Activated naive CD8-positive, alpha-beta T cell treated with anti-CD3 and anti-CD28 coated beads, Interleukin-2, amount 50 U/mL, for 16 hours (primary cell): ENCODE results near the gene IL22RA1.

Experiments
- DNase-seq: peaks from one replicate; pipeline ENCODE4 v3.0.0-alpha.2; 2020; ENCODE audit warnings: low read depth, low spot score

IL22RA1 gene

DNA sequence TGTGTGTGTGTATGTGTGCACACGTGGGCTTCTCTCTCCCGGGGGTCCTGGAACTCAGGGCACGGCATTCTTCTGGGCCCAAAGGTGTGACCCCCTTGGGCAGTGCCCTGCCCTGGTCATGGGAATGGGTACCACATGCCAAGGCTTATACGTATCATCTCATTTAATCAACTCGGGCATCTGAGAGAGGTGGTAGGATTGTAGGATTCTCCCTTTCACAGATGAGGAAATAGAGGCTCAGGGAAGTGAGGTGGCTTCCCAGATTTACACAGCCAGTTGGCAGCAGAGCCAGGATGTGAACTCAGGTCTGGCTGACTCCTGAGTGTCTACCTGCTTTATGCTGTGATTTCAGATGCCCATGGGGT lies 46.2 kb downstream of the IL22RA1 start:
- no peak for DNase-seq

DNA sequence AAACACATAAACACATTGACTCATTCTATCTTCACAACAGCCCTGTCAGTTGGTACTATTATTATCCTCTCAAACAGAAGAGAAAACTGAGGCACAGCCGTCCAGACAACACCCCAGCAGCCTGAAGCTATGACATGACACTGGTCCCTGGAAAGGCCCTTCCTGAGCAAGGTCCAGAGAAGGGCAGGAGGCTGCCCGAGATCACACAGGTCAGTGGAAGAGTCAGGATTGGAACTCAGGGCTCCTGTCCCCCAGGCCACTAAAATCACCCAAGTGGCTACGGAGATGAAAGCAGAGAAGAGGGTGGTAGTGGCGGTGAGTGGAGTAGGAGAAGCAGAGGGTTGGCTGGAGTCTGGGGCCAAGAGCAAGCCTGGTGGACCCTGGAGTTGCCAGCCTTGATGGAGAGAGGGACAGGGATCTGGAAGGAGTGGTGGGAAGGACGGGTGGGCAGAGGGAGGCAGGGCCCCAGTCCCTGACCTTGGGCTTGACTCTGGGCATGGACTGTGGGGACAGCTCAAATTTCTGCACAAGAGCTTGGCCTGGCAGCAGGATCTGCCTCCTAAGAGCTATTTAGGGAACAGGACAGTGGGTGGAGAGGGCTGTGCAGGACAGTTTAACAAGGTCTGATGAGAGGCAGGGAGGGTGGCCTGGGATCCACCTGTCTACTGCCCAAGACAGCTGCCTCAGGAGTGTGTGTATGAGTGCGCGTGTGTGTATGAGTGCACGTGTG lies 46.8 kb downstream of the IL22RA1 start:
- no peak for DNase-seq

DNA sequence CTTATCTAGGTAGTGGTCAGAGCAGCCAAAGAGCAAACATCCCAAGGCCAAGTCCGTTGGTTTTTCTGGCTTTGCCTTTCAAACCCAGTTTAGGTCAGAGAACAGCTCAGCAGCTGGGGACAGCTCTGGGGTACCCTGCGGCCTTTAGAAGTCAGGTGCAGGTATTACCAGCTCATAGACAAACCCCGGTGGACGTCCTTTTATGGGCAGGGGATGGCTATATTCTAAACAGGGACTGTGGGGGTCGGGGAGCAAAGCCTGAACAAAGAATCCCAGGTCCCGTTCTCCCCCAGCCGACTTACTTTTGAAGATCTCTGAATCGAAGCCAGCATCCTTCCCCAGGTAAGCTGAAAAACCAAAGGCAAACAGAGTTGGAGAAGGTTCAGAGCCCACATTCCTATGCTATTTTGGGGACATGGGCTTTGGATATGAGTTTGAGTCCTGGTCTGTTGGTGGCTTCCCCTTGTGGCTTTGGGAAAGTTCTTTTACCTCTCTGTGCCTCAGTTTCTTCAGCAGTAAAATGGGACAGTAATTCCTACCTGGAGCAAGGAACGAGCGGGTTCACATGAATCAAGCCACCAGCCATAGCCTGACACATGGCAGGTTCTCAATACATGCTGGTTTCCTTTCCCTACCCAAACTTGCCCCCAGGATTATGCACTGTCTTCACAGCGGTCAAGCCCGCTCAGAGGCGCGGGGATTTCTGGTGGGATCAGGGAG lies 47.6 kb downstream of the IL22RA1 start:
- no peak for DNase-seq

DNA sequence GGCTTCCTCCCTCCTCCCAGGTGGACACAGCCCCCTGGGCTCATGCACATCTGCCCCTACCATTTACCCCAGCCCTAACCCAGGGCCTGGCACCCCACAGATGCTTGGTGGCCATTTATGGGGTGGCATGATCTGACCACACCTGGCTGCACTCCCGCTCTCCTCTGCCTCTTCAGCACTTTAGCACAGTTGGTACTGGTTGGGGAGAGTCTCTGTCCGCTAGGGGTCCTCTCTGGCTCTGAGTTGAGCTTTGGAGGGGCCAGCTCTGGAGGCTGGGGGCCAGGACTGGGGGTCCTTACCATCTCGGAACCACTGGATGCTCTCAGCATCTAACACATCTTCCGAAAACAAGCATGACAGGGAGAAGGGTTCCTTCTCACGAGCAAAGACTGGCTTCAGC lies 48.4 kb downstream of the IL22RA1 start:
- DNase-seq, result no peak

DNA sequence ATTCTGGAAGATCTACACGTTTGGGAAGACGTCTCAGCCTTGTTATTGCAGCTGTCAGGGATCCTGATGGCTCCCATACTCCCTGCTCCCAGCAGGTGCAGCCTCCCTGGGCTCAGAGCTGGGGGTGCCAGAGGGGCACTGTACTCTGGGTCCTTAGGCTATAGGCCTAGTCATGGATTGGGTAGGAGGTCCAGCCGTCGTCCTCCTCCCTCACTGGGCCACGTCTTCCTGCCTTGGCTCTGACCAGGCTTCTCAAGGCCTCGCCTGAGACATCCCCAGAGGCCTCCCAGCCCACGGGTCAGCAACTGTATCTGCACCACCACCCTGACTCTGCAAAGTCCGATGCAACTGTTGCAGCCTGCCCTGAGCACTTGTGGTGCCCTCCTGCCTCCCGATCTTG lies 49.2 kb downstream of the IL22RA1 start:
- DNase-seq, result no peak

DNA sequence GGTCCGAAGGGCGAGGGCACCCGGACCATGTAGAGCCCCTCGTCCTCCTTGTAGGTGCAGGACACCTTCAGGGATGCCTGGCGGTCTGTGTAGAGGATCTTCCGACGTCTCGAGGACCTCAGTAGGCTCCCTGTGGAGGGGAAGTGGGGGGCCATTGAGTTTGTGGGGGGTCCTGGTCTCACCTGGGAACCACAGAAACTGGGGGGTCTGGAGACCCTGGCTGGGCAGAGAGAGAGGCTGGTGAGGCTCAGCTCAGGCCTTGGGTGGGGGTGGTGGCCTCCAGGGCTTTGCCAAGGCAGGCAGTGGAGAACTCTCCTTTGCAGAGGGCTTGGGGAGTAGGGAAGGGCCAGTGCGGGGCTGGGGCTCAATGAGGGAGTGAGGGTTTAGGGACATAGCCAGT lies 50.0 kb downstream of the IL22RA1 start:
- DNase-seq, result no peak

DNA sequence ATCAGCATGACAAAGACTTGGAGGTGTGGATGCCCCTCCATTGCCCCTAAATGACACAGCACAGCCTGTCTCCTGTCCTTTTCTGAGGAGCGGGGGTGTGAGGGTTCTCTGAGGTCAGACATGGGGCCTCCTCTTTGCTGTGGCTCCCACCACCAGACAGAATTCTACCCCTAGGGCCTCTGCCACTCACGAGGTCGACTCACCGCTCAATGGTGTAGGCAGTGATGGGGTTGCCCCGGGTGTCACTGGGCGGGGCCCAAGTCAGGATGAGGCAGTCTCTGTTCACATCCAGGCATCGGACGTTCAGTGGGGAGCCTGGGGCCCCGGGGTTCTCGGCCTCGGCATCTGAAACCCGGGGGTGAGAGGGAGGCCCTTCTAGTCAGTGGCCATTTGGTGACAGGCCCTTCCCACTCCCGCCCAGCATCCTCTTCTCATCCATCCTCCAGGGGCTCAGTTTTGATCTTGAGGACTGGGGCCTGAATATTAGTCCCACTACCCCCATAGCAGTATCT lies 50.9 kb downstream of the IL22RA1 start:
- no peak for DNase-seq

DNA sequence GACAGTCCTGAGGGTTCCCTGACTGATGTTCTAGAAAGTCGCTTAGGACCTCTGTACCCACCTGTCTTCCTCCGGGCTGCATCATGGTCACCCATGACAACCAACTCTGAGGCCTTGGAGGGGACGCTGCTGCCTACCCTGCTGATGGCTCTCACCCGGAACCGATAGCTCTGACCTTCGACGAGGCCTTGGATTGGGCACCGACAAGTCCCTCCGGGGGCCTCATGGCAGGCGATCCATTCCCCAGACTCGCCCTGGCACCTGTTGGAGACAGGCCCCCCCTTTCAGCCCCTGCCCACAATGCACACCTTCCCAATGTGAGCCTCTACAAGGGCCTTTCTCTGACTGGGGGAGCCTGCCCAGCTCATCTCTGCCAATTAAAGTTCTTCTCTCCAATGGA lies 52.2 kb downstream of the IL22RA1 start:
- no peak for DNase-seq

DNA sequence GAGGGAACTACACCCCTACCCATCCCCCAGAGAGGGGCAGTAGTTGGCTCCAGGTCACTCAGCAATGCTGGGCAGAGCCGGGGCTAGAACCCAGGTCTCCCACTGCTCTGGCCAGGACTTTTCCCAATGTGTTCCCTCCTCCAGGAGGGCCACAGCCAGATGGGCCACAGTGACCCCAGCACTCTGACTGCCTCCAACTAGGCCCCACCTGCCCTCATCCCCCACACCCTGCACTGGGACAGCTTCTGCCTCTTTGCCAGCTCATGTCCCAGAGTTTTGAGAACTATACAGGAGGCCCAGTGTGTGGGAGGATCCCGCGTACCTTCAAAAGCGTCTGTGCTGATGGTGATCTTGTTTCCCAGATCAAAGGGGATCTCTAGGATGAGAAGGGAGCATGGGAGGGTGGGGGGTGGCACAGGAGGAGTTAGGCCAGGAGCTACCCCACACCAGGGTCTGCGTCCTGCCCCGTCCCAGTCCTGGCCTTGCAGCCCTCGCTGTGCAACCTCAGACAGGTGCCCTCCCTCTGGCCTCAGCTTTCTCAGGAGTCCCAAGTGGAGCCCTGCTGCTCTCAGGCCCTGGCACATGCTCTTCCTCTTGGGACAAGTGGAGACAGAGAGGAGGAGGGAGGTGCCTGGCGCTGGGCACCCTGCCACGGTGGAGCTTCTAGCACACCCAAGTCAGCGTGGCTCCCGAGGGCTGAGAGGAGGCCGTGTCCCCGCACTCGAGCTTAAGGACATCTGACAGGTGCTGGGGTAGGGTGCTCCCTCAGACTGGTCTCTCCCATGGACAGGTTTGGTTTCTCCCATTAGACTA lies 53.0 kb downstream of the IL22RA1 start:
- no peak for DNase-seq

DNA sequence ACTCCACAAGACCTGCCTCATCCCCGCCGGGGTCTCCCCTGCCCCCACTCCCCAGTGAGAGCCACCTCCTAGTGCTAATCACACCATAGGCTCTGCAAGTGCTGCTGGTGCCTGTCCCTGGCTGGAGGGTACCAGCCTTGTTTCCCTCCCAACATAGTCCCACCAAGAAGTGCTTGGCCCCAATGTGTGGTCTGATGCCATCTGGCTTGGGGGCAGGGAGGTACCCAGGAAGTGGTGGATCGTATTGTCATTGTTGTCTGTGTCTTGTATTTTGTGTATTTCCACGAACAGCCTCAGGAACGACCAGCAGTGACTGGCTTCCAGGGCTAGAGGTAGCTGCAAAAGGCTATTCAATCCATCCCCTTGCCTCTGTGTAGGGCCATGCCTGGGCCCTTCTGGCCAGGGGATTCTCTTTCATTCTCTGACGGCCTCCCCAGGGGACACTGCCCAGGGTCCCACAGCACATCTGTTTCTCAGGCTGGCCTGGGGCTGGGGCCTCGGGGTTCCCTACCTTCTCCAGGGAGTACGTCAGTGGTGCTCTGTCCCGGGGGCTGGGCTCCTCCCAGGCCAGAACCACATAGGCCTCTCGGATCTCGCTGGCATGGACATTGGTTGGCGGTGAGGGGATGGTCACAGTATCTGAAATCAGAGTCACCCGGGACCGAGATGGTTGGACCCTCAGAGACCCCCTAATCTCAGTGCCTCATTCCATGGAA lies 53.8 kb downstream of the IL22RA1 start:
- no peak for DNase-seq

DNA sequence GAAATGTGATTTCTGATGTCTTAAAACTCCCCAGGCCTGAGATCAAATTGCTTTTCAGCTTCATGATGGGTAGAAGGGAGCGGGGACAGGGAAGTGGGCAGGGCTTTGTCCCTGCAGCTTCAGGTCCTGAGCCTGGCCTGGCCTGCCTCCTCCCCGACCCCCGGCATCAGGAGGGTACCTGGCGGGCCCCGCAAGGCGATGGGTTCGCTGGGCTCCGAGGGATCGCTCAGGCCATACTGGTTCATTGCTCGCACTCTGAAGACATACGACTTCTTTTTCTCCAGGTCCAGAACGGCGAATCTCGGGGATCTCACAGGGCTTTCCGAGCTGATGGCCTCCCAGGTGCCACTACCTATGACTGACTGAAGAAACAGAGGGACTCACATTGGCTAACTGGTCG lies 56.5 kb downstream of the IL22RA1 start:
- DNase-seq, result no peak

DNA sequence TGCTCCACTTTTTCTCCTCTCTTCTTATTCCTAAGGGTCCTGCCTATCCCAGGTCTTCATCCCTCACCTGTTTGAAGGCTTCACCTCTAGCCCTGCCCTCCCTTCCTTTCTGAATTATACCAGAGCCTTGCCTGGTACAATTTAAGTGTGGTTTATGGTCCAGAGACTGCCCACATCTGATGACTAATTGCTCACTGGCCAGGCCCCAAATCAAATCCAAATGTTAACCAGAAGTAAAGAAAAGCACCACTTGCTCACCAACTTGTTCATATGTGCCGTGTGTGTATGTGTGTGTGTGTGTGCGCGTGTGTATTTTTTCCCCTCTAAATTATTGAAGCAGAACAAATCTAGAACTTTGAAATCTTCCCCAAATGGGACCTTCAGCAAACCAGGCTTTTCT lies 57.4 kb downstream of the IL22RA1 start:
- DNase-seq, result no peak

DNA sequence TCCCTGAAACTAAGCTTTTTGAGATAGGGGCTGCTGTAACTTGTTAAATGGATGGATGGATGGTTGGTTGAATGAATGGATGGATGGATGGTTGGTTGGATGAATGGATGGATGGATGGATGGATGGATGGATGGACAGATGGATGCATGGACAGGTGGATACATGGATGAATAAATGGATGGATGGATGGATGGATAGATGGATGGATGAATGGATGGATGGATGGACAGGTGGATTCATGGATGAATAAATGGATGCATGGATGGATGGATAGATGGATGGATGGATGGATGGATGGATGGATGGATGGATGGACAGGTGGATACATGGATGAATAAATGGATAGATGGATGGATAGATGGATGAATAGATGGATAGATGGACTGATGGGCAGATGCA lies 57.9 kb downstream of the IL22RA1 start:
- DNase-seq, result no peak

DNA sequence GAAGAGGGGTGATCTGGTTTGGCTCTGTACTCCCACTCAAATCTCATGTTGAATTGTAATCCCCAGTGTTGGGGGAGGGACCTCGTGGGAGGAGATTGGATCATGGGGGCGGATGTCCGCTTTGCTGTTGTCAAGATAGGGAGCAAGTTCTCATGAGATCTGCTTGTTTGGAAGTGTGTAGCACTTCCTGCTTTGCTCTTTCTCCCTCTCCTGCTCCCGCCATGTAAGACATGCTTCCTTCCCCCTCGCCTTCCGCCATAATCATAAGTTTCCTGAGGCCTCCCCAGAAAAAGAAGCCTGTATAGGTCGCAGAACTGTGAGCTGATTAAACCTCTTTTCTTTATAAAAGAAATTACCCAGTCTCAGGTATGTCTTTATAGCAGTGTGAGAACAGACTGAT lies 58.9 kb downstream of the IL22RA1 start:
- DNase-seq, result no peak

DNA sequence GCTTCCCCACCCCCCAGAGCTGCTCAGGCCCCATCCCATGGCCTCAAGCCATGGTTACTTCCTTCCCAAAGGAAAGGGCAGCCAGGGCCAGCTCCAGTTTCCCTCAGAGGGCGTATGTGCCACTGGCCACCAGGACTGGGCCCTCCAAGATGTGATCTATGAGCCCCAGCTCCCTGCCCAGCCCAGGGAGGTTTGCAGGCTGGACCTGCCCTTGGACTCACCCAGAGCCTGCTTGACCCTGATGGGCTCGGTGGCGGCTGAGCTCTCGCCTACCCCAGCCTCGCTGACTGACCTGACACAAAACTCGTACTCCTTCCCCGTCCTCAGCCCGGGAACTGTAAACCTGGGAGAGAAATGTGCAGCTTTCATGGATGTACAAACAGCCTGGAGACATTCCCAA lies 60.6 kb downstream of the IL22RA1 start:
- no peak for DNase-seq

DNA sequence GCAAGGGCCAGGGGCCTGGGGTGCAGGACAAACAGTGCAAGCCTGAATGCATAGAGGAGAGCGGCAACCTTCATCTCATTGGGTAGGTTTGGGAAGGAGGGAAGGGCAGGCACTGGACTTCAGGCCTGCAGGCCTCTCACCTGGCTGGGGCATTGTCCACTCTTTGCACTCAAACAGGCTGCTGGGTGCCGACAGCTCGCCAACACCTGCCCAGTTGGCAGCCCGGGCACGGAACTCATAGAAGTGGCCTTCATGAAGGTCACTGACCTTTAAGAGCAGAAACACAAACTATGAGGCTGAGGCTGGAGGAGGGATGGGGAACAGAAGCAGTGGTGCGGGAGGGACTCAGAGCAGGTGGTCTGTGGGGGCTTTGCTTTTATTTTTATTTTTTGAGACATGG lies 61.8 kb downstream of the IL22RA1 start:
- no peak for DNase-seq

DNA sequence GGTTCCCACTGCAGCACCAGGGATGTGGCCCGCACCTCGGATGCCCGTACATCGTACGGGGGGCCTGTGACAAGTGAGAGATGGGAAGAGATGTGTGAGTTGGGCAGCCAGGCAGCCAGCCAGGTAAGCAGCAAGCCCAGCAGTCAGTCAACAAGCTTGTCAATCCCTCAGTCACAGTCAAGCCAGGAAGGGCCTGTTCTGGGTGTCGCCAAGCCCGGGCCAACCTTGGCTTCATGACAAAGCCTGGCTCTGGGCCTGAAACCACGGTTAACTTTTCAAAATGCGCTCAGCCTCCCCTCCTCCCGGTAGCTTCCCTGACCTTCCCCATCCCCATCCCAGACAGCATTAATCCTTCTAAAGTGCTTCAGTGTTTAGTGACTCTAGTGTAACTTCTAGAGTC lies 62.8 kb downstream of the IL22RA1 start:
- DNase-seq, result no peak

DNA sequence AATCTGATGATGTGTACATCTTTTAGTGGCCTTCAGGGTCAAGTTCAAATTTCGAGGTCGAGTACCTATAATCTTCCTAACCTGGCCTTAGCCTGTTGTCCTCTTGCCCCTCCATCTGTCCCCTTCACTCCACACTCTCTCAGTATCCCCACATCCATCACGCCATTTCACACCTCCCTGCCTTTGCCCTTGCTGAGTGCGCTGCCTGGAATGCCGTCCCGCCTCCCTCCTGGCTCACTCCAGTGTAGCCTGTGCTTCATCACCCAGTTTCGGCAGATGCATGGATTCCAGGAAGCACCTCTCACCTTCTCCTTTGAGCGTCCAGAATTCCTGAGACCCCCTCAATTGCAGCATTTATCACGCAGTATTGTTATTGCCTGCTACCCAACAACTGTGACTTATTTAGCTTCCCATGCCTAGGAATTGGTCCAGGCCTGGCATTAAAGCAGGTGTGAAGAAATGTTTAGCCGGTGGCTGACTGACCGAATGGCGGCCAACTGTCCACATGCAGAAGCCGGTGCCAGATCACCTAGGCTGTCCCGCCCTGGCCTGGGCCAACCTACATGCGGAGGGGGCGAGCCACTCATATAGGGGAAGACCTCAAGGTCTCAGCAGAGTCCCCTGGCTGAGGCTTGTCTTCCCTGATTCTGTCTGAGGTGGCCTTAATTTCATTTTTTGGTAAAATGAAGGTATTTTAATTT lies 65.5 kb downstream of the IL22RA1 start:
- no peak for DNase-seq

DNA sequence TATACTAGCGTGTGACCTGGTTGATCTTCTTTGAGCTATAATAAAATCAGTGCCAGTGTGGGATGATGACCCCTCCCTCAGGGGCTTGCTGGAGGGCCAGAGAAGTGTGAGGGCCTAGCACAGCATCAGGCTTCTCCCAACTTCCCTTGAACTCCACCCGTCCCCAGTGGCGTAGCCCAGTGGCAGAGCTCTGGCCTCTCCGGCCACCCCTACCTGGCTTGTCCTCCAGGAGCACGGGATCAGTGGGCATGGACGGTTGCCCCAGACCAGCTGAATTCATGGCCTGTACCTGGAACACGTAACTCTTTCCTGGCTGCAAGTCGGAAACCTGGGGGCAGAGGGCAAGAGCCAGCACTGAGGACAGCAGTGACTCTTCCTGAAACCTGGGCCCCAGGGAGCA lies 67.0 kb downstream of the IL22RA1 start:
- no peak for DNase-seq

DNA sequence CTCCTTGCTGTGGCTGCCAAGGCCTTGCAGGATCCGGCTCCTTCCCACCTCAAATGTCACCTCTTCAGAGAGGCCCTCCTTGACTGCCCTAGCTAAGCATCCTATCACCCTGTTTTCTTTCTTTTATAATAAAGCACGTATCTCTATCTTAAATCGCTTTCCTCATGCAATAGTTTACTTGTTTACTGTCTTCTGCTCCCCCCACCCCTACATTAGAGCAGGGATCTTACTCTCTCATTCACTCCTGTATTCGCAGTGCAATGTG lies 67.4 kb downstream of the IL22RA1 start:
- DNase-seq, result no peak

DNA sequence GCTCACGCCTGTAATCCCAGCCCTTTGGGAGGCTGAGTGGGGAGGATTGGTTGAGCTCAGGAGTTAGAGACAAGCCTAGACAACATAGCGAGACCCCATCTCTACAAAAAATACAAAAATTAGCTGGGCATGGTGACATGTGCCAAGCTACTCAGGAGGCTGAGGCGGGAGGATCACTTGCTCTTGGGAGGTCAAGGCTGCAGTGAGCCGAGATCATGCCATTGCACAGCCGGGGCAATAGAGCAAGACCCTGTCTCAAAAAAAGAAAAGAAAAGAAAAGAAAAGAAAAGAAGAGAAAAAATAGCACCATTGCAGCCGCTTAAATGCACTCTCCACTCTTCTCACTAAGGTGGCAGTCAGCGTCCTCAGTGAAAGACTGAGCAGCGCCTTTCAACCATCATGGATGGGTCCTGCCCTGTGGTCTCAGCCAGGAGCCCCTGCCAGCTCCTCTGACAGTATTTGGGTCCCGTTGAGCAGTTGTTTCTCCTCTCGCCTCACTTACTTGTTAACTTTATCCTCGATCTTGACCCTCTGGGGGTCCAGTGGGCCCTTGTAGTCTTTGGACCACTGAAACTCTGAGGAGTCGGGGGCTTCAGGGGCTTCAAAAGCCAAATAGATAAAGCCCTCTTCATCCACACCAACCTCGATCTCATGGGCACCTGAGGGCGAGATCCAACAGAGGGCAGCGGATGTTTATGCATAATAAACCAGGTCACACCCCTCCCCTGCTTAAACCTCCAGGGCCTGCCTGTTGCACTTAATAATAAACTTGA lies 67.9 kb downstream of the IL22RA1 start:
- DNase-seq, result no peak
